ENCODE data around the gene POMT1.
"Not testable (repeated sequence)": the region's sequence is repeated elsewhere in the genome, so short reads cannot be mapped to it uniquely, and the experiment has no call there.

The POMT1 gene

DNA sequence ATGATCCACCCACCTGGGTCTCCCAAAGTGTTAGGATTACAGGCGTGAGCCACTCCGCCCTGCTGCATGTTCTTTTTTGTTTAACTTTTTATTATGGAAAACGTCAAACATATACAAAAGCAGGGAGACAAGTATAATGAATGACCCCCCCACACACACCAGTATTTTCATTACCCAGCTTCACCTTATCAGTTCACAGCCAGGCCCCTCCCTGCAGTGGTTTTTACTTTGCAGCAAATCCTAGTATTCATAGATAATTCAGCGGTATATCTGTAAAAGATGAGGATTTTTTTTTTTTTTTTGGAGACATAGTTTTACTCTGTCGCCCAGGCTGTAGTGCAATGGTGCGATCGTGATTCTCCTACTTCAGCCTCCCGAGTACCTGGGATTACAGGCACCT, 2.3 kb downstream of the POMT1 start:
- no peak for DNase-seq (ENCODE audit: low read depth)
- TF ChIP-seq, protein P1, sequence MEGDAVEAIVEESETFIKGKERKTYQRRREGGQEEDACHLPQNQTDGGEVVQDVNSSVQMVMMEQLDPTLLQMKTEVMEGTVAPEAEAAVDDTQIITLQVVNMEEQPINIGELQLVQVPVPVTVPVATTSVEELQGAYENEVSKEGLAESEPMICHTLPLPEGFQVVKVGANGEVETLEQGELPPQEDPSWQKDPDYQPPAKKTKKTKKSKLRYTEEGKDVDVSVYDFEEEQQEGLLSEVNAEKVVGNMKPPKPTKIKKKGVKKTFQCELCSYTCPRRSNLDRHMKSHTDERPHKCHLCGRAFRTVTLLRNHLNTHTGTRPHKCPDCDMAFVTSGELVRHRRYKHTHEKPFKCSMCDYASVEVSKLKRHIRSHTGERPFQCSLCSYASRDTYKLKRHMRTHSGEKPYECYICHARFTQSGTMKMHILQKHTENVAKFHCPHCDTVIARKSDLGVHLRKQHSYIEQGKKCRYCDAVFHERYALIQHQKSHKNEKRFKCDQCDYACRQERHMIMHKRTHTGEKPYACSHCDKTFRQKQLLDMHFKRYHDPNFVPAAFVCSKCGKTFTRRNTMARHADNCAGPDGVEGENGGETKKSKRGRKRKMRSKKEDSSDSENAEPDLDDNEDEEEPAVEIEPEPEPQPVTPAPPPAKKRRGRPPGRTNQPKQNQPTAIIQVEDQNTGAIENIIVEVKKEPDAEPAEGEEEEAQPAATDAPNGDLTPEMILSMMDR (conservative IDR thresholded peaks at IDR 0.05; ENCODE audit: control insufficient read depth, insufficient read depth, low read depth, low read length), result no peak
- H3K4me3 ChIP-seq (ENCODE audit: control insufficient read depth, low read depth, low read length), result no peak overlapping the region

DNA sequence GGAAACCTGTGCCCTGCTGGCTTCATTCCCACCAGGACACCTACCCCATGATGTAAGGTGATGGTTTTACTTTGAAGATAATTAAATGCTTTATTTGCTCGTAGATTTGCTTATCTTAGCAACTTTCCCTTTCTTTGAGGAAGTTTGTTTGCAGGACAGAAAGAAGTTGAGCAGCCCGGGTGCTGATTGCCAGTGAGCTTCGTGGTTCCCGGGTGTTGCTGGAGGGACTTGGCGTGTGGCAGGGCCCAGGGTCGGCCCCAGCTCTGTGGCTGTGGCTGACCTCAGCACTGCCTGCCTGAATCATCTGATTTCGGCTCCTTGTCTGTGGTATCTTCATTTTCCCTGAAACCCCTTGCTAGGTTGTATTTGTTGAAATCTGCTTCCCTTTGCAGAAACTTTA, 8.7 kb downstream of the POMT1 start:
- no peak overlapping the region for H3K4me3 ChIP-seq (ENCODE audit: control insufficient read depth, low read depth, low read length)
- TF ChIP-seq, protein P1 (conservative IDR thresholded peaks at IDR 0.05; ENCODE audit: control insufficient read depth, insufficient read depth, low read depth, low read length), result no peak
- DNase-seq (ENCODE audit: low read depth), result no peak

DNA sequence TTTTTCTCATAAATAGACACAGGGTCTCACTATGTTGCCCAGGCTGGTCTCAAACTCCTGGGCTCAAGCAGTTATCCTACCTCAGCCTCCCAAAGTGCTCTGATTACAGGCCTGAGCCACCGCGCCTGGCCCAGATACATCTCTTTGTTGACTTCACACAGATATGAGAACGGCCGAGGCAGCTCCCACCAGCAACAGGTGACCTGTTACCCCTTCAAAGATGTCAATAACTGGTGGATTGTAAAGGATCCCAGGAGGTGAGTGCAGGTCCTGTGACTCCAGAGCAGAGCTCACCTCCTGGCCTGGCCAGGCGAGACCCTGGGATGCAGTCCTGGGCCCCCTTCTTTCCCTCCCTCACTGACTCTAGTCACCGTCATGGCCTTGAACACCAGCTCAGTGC, 9.2 kb downstream of the POMT1 start:
- TF ChIP-seq, protein P1 (conservative IDR thresholded peaks at IDR 0.05; ENCODE audit: control insufficient read depth, insufficient read depth, low read depth, low read length), result no peak
- DNase-seq (ENCODE audit: low read depth), result no peak
- no peak overlapping the region for H3K4me3 ChIP-seq (ENCODE audit: control insufficient read depth, low read depth, low read length)

DNA sequence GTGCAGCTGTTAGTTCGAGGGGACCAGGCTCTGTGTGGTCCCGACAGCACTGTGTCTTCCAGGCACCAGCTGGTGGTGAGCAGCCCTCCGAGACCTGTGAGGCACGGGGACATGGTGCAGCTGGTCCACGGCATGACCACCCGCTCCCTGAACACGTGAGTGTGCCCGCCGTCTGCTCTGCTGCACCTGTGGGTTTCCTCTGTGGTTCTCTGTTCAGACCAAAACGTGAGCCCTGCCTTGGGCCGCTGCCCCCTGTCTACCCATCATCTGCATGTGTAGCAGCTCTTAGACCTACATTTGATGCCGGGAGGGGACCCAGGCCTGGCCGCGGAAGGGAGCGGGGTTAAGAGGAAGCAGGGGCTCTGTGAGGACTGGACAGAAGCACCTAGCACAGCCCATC, 10.5 kb downstream of the POMT1 start:
- TF ChIP-seq, protein P1 (conservative IDR thresholded peaks at IDR 0.05; ENCODE audit: control insufficient read depth, insufficient read depth, low read depth, low read length), result no peak
- H3K4me3 ChIP-seq (ENCODE audit: control insufficient read depth, low read depth, low read length), result no peak overlapping the region
- no peak for DNase-seq (ENCODE audit: low read depth)

DNA sequence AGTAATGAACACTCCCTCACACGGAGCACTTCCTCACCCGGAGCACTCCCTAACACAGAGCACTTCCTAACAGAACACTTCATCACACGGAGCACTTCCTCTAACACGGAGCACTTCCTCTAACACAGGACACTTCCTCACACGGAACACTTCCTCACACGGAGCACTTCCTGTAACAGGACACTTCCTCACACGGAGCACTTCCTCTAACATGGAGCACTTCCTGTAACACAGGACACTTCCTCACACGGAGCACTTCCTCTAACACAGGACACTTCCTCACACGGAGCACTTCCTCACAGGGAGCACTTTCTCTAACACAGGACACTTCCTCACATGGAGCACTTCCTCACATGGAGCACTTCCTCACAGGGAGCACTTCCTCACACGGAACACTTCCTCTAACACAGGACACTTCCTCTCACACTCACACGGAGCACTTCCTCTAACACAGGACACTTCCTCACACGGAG, 12.9 kb downstream of the POMT1 start:
- not testable (repeated sequence) for DNase-seq (ENCODE audit: low read depth); H3K4me3 ChIP-seq (ENCODE audit: control insufficient read depth, low read depth, low read length)

DNA sequence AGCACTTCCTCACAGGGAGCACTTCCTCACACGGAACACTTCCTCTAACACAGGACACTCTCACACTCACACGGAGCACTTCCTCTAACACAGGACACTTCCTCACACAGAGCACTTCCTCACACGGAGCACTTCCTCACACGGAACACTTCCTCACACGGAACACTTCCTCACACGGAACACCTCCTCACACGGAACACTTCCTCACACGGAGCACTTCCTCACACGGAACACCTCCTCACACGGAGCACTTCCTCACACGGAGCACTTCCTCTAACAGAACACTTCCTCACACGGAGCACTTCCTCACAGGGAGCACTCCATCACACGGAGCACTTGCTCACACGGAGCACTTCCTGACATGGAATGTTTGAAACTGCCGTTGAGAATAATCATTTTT, 13.4 kb downstream of the POMT1 start:
- TF ChIP-seq, protein P1 (conservative IDR thresholded peaks at IDR 0.05; ENCODE audit: control insufficient read depth, insufficient read depth, low read depth, low read length), result no peak
- H3K4me3 ChIP-seq (ENCODE audit: control insufficient read depth, low read depth, low read length), result no peak overlapping the region
- no peak for DNase-seq (ENCODE audit: low read depth)

DNA sequence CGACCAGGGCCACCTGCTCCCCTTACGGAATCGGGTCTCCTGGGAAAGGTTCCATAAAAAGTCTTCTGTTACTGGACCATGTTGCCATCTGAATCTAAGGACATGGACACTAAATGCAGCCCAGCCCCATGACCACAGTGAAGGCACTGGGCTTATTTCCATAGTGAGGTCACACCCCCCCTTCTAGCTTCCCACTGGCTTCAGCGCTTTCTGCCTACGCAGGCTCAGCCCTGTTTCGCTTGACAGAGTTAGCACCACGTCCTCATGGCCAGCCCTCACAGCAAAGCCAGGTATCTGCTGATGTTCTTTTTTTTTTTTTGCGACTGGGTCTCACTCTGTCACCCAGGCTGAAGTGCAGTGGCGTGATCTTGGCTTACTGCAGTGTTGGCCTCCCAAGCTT, 14.2 kb downstream of the POMT1 start:
- DNase-seq (ENCODE audit: low read depth), result no peak
- H3K4me3 ChIP-seq (ENCODE audit: control insufficient read depth, low read depth, low read length), result no peak overlapping the region
- TF ChIP-seq, protein P1 (conservative IDR thresholded peaks at IDR 0.05; ENCODE audit: control insufficient read depth, insufficient read depth, low read depth, low read length), result no peak

Measured in fibroblast of mammary gland (primary cell).